Pancreas (tissue), 10 donors: ENCODE results near the gene NPR1. TPM values are rescaled to one million over a fixed set of nuclear protein-coding genes. Genes with fewer than 3 reads are reported as not detected.
"Not testable (repeated sequence)": the region's sequence is repeated elsewhere in the genome, so short reads cannot be mapped to it uniquely, and the experiment has no call there.

Experiments
- ATAC-seq, 4 donors: fragments of 200-7000 bp; cut with Tn5 transposase; one replicate each; pipeline versions ENCODE4 v1.8.0 to v1.9.1; 2020; ENCODE audit warnings: mild to moderate bottlenecking in 4 of 4, moderate library complexity in 4 of 4
- DNase-seq, 6 donors: peaks; one replicate each; pipeline ENCODE4 v3.0.0-alpha.2; 2020
- FAIRE-seq: peaks from 2 replicates; lab custom pipeline; 2012; peaks lifted over from hg19 to GRCh38; lab: Jason Lieb, UNC
- H3K27ac ChIP-seq, 4 donors: fragments of 200-600 bp; sonication (generic); 1 replicate in 3 of 4; 2 replicates in 1 of 4; pipeline versions ENCODE4 v1.5.0 to v1.8.0; 2020
- H3K27me3 ChIP-seq, 4 donors: fragments of 200-600 bp; one replicate each; pipeline ENCODE4 v1.8.0; 2021
- H3K36me3 ChIP-seq, 3 donors: fragments of 200-600 bp; sonication (generic) in 1 of 3; one replicate each; pipeline versions ENCODE4 v1.5.0 to v1.8.0; 2020 to 2021
- H3K4me1 ChIP-seq, 3 donors: fragments of 200-600 bp; one replicate each; pipeline ENCODE4 v1.8.0; 2021
- H3K4me3 ChIP-seq, 4 donors: fragments of 200-600 bp; sonication (generic) in 2 of 4; one replicate each; pipeline versions ENCODE4 v1.5.0 to v1.8.0; 2020 to 2021
- H3K9me3 ChIP-seq, 4 donors: fragments of 200-600 bp; one replicate each; pipeline ENCODE4 v1.8.0; 2021
- WGBS, 2 donors: extraction: QIAGEN DNeasy Blood & Tissue Kit; methylation state at CpG; one replicate each; pipeline ENCODE4 v1.1.7; 2013; 5-methylcytosine and 5-hydroxymethylcytosine counted together
- intact Hi-C, 3 donors: fragments of 100-400 bp; cut with DNase I; formaldehyde crosslinking; loops; one replicate each; pipeline versions ENCODE4 v1.11.1 to v1.14.2; 2022
- polyA plus RNA-seq, 2 donors: library from polyadenylated mRNA; stranded (reverse); fragments of 200-250 nt; gene quantifications; one replicate each; pipeline ENCODE4 v1.2.3, GENCODE V29; 2013
- total RNA-seq, 6 donors: library from RNA; stranded (reverse); fragmentation: NEBNext Ultra II Directional in 4 of 6; extraction: Animal tissue kit (Norgen Biotek cat#: 25700) in 4 of 6; gene quantifications; one replicate each; pipeline versions ENCODE4 v1.2.1 to v1.2.4, GENCODE V29; 2021 to 2023
- TF ChIP-seq, protein P1 (sequence below), 4 donors: fragments of 200-600 bp; sonication (generic) in 3 of 4; IDR thresholded peaks; one replicate each; pipeline versions ENCODE4 v1.5.0 to v1.8.0; 2021; ENCODE audit warnings: antibody characterized with exemption in 4 of 4
- donor health status: healthy with polysubstance abuse.
- donor health status: DM: no; HTN: no; CAD: no; lungs with moderate emphysema.
- donor health status: DM: no; HTN: no; CAD: no.
- donor health status: control.
- donor health status: control.
- donor health status: Bipolar disorder and iron deficiency.
- donor health status: DM: yes; HTN: yes; CAD: no.
- donor health status: DM: no; HTN: no; CAD: no.
- donor health status: DM: no; HTN: no; CAD: no.
- donor health status: DM: yes; HTN: yes; CAD: no.

NPR1 gene
- total and polyA plus RNA-seq, 8 donors, result 1.6 to 11.8 (median 4.6) TPM

DNA sequence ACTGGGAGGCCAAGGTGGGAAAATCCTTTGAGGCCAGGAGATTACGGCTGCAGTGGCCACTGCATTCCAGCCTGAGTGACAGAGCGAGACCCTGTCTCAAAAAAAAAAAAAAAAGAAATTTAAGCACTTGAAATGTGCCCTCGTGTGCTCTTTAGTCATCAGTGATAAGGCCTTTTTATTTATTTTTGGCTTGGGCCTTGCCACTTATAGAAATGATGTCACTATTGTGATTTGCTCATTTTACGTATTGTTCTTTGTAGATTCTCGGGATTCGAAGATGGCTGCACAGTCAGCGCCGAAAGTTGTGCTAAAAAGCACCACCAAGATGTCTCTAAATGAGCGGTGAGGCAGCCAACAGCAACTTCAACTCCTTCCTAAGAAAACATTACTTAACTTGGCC is 42.2 kb upstream of the NPR1 start:
- ATAC-seq (no peak), FAIRE-seq (no peak), DNase-seq (peak in 1 of 6 donors; percentile 20)
- TF ChIP-seq, protein P1, sequence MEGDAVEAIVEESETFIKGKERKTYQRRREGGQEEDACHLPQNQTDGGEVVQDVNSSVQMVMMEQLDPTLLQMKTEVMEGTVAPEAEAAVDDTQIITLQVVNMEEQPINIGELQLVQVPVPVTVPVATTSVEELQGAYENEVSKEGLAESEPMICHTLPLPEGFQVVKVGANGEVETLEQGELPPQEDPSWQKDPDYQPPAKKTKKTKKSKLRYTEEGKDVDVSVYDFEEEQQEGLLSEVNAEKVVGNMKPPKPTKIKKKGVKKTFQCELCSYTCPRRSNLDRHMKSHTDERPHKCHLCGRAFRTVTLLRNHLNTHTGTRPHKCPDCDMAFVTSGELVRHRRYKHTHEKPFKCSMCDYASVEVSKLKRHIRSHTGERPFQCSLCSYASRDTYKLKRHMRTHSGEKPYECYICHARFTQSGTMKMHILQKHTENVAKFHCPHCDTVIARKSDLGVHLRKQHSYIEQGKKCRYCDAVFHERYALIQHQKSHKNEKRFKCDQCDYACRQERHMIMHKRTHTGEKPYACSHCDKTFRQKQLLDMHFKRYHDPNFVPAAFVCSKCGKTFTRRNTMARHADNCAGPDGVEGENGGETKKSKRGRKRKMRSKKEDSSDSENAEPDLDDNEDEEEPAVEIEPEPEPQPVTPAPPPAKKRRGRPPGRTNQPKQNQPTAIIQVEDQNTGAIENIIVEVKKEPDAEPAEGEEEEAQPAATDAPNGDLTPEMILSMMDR (IDR thresholded peaks at IDR 0.05), result no peak
- Histone ChIP-seq H3K9me3 (no peaks in the 10 kb centered on the region), H3K4me1 (peaks cover 12 to 42% (median 30%) of the 10 kb centered on the region in 3 donors), H3K4me3 (peak overlapping the region in 1 of 4 donors; percentile 6), H3K27me3 (no peaks in the 10 kb centered on the region), H3K36me3 (peaks cover 0 to 53% (median 35%) of the 10 kb centered on the region in 3 donors), H3K27ac (peak overlapping the region in 2 of 4 donors; percentile 57 to 100)
- intact Hi-C loops, result no loop called here
- WGBS, 2 donors, result 90 to 94% methylated on average over 9 of the region's 9 CpGs

DNA sequence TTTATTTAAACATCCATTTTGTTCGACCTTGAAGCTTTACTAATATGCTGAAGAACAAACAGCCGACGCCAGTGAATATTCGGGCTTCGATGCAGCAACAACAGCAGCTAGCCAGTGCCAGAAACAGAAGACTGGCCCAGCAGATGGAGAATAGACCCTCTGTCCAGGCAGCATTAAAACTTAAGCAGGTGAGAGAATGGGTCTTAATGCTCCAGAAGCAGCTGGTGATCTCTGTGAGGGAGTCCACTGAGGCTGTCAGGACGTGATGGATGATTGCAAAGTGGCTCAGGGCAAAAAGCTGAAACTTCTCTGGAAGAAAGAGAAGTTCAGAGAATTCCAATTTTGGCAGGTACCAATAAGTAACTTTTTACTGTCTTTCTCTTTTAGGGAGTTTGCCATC is 40.2 kb upstream of the NPR1 start:
- Histone ChIP-seq H3K27ac (peak overlapping the region in 3 of 4 donors; percentile 17 to 57 (median 42)), H3K36me3 (peaks cover 10 to 73% (median 52%) of the 10 kb centered on the region in 3 donors), H3K4me3 (peak overlapping the region in 1 of 4 donors; percentile 2), H3K4me1 (peaks cover 12 to 45% (median 30%) of the 10 kb centered on the region in 3 donors), H3K9me3 (no peaks in the 10 kb centered on the region), H3K27me3 (no peaks in the 10 kb centered on the region)
- TF ChIP-seq, protein P1 (IDR thresholded peaks at IDR 0.05), result no peak
- no peak for ATAC-seq
- FAIRE-seq, result no peak
- peak in 2 of 6 donors; percentile 17 to 31 for DNase-seq
- 7 to 19% methylated on average over 6 of the region's 6 CpGs for WGBS, 2 donors
- intact Hi-C loops, result no loop called here

DNA sequence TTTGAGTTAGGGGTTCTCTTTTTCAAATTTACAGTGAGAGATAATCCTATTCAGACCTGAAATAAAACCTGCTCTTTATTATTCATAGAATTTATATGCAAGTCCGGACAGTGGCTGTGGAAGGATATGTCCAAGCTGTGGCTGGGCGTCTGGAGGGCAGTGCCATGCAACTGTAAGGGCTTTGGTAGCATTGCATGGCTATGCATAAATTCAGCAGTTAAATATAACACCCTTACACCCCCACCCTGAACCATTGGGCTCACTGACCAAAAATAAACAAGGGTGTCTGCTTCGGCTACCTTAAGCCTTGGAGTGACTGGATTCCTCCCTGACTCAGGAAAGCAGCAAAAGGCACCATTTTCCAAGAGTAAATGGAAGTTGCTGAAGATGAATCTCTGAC is 39.2 kb upstream of the NPR1 start:
- intact Hi-C loops, result no loop called here
- DNase-seq (peak in 1 of 6 donors; percentile 12), ATAC-seq (no peak), FAIRE-seq (no peak)
- H3K4me3 ChIP-seq, result no peak overlapping the region
- no peaks in the 10 kb centered on the region for H3K27me3 ChIP-seq
- H3K27ac ChIP-seq, result peak overlapping the region in 1 of 4 donors; percentile 0
- peaks cover 12 to 53% (median 39%) of the 10 kb centered on the region in 3 donors for H3K4me1 ChIP-seq
- 85 to 91% methylated on average over 3 of the region's 3 CpGs for WGBS, 2 donors
- TF ChIP-seq, protein P1 (IDR thresholded peaks at IDR 0.05), result no peak
- H3K36me3 ChIP-seq, result peaks cover 13 to 77% (median 56%) of the 10 kb centered on the region in 3 donors
- no peaks in the 10 kb centered on the region for H3K9me3 ChIP-seq

DNA sequence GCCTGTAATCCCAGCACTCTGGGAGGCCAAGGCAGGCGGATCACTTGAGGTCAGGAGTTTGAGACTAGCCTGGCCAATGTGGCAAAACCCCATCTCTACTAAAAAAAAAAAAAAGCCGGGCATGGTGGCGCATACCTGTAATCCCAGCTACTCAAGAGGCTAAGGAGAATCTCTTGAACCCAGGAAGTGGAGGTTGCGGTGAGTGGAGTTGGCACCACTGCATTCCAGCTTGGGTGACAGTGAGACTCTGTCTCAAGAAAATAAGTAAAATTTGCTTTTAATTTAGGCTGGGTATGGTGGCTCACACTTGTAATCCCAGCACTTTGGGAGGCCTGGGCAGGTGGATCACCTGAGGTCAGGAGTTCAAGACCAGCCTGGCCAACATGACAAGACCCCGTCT is 38.3 kb upstream of the NPR1 start:
- DNase-seq, H3K4me3 ChIP-seq, intact Hi-C loops, H3K9me3 ChIP-seq, H3K27ac ChIP-seq, ATAC-seq, H3K27me3 ChIP-seq, FAIRE-seq: not testable (repeated sequence)
- 97 to 100% methylated on average over 5 of the region's 5 CpGs for WGBS, 2 donors
- Histone ChIP-seq H3K36me3 (peaks cover 13 to 87% (median 63%) of the 10 kb centered on the region in 3 donors), H3K4me1 (peaks cover 12 to 52% (median 39%) of the 10 kb centered on the region in 3 donors)

DNA sequence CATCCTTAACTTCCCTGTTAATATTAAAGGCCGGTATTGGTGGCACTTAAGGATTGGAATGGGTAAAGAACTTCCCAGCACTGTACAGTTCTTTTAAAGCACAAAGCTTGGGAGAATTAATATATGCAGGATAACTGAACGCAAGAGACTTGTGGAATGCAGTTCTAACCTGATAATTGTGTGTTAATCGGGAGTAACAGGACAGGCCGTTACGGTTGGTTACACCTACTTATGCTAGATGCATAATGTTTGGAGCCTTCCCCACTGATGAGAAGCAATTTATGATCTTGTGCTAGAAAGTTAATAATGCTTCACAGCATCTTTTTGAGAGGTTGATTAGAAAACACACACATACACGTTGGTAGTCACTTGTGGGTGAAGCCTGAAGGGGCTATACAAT is 37.6 kb upstream of the NPR1 start:
- Histone ChIP-seq H3K27ac (no peak overlapping the region), H3K36me3 (peaks cover 13 to 93% (median 67%) of the 10 kb centered on the region in 3 donors), H3K4me3 (no peak overlapping the region), H3K9me3 (no peaks in the 10 kb centered on the region), H3K27me3 (no peaks in the 10 kb centered on the region), H3K4me1 (peaks cover 12 to 45% (median 36%) of the 10 kb centered on the region in 3 donors)
- TF ChIP-seq, protein P1 (IDR thresholded peaks at IDR 0.05), result no peak
- DNase-seq, result no peak
- intact Hi-C loops, result no loop called here
- no peak for FAIRE-seq
- 52 to 65% methylated on average over 6 of the region's 6 CpGs for WGBS, 2 donors
- no peak for ATAC-seq
